KMS-11 (cell line): ENCODE data around the gene MAPT.

Experiments
- H2AFZ ChIP-seq: fragments of 200-600 bp; sonication (generic); 2 replicates; pipeline ENCODE4 v1.6.1; 2016; ENCODE audit warnings: antibody characterized with exemption, mixed run types, low read depth
- H3K27ac ChIP-seq: fragments of 200-600 bp; sonication (generic); 2 replicates; pipeline ENCODE4 v1.6.1; 2016; ENCODE audit warnings: mild to moderate bottlenecking, mixed run types
- H3K27me3 ChIP-seq: fragments of 200-600 bp; sonication (generic); 2 replicates; pipeline ENCODE4 v1.6.1; 2017; ENCODE audit warnings: mild to moderate bottlenecking, low read depth, mixed run types, moderate library complexity; ENCODE audit not compliant: insufficient read depth
- H3K36me3 ChIP-seq: fragments of 200-600 bp; sonication (generic); 2 replicates; pipeline ENCODE4 v1.6.1; 2017; ENCODE audit warnings: mild to moderate bottlenecking, mixed run types; ENCODE audit not compliant: insufficient read depth
- H3K4me1 ChIP-seq: fragments of 200-600 bp; sonication (generic); 2 replicates; pipeline ENCODE4 v1.6.1; 2016; ENCODE audit warnings: mild to moderate bottlenecking, low read depth, mixed run types; ENCODE audit not compliant: poor library complexity, severe bottlenecking
- H3K4me2 ChIP-seq: fragments of 200-600 bp; sonication (generic); 2 replicates; pipeline ENCODE4 v1.7.0; 2016; ENCODE audit warnings: mild to moderate bottlenecking, mixed run types
- H3K4me3 ChIP-seq: fragments of 200-600 bp; sonication (generic); IDR thresholded peaks from 2 replicates; pipeline ENCODE4 v1.6.1; 2017; ENCODE audit warnings: low read depth, low read length, mixed read lengths; ENCODE audit not compliant: insufficient read depth
- H3K79me2 ChIP-seq: fragments of 200-600 bp; sonication (generic); 2 replicates; pipeline ENCODE4 v1.6.1; 2016; ENCODE audit warnings: low read depth, mixed run types; ENCODE audit not compliant: insufficient read depth
- H3K9ac ChIP-seq: fragments of 200-600 bp; sonication (generic); 2 replicates; pipeline ENCODE4 v1.6.1; 2016; ENCODE audit warnings: mild to moderate bottlenecking, mixed run types
- H4K20me1 ChIP-seq: fragments of 200-600 bp; sonication (generic); 2 replicates; pipeline ENCODE4 v1.6.1; 2016; ENCODE audit warnings: mild to moderate bottlenecking, mixed run types; ENCODE audit not compliant: insufficient read depth
- TF ChIP-seq, protein P1 (sequence below): fragments of 200-600 bp; sonication (generic); conservative IDR thresholded peaks from 2 replicates; pipeline ENCODE4 v1.6.1; 2017; ENCODE audit warnings: low read depth, mild to moderate bottlenecking, antibody characterized with exemption, low read length, moderate library complexity, mixed read lengths

The MAPT gene

DNA sequence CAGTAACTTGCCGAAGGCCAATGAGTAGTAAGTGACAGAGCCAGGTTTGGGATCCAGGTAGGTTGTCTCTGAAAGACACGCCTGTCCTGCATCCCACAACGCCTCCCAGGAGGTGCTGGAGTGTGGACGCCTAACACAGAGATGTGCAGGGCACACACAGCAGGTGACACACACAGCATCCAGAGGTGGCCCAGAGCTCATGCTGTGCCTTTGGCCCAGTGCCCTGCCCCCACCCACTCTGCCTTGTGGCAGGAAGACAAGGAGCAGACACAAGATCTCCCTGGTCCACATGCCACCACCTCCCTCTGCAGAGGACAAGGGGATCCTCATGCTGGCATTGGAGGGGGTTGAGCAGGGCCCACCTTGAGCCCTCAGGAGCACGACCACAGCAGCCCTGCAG is 90.0 kb downstream of the MAPT start:
- Histone ChIP-seq H3K79me2 (no peaks in the 10 kb centered on the region), H2AFZ (no peak overlapping the region), H3K4me3 (no peak overlapping the region), H3K4me2 (no peak overlapping the region), H3K27ac (no peak overlapping the region), H3K9ac (no peak overlapping the region), H3K36me3 (no peaks in the 10 kb centered on the region), H3K27me3 (no peaks in the 10 kb centered on the region), H3K4me1 (no peaks in the 10 kb centered on the region), H4K20me1 (no peaks in the 10 kb centered on the region)
- TF ChIP-seq, protein P1, sequence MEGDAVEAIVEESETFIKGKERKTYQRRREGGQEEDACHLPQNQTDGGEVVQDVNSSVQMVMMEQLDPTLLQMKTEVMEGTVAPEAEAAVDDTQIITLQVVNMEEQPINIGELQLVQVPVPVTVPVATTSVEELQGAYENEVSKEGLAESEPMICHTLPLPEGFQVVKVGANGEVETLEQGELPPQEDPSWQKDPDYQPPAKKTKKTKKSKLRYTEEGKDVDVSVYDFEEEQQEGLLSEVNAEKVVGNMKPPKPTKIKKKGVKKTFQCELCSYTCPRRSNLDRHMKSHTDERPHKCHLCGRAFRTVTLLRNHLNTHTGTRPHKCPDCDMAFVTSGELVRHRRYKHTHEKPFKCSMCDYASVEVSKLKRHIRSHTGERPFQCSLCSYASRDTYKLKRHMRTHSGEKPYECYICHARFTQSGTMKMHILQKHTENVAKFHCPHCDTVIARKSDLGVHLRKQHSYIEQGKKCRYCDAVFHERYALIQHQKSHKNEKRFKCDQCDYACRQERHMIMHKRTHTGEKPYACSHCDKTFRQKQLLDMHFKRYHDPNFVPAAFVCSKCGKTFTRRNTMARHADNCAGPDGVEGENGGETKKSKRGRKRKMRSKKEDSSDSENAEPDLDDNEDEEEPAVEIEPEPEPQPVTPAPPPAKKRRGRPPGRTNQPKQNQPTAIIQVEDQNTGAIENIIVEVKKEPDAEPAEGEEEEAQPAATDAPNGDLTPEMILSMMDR: no peak

DNA sequence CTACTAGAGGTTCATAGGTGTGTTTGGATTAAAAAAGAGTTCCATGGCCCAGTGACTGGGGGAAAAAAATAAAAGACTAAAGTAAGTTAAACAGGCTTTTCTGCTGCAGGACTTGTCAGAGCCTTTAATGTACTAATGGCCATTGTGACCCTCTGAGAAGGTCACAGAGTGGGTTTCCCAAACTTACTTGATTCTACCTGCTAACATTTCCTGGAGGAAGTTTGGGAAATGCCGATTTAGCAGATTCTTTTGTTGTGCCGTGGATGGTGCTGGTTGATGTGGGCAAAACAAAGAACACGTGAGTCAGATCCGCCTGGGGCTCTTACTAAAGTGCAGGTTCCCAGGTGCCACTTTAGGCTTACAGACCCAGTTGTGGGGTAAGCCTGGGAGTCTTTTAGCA is 91.1 kb downstream of the MAPT start:
- H2AFZ ChIP-seq: no peak overlapping the region
- H3K27ac ChIP-seq: no peak overlapping the region
- no peaks in the 10 kb centered on the region for H3K79me2 ChIP-seq
- TF ChIP-seq, protein P1: no peak
- no peaks in the 10 kb centered on the region for H3K4me1 ChIP-seq
- H3K9ac ChIP-seq: no peak overlapping the region
- H3K4me3 ChIP-seq: no peak overlapping the region
- H3K27me3 ChIP-seq: no peaks in the 10 kb centered on the region
- H3K4me2 ChIP-seq: no peak overlapping the region
- no peaks in the 10 kb centered on the region for H4K20me1 ChIP-seq
- no peaks in the 10 kb centered on the region for H3K36me3 ChIP-seq

DNA sequence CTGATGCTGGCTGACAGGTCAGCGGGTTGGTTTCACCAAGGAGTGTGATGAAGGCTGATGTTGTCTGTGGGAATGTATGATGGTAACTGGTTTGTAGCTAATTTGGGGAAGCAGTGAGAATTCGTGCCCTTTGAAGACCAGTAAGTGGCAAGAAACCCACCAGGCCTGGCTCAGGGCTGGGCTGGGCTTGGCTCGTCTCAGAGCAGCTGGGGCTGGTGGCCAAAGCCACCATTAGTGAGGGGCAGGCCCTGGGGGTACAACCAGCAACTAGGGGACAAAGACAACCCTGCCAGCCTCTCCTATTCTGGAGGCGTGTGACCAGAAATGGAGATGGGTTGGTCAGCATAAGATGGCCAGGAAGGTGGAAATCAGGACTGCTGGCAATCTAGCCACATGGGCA is 91.7 kb downstream of the MAPT start:
- Histone ChIP-seq H3K79me2 (no peaks in the 10 kb centered on the region), H3K27me3 (no peaks in the 10 kb centered on the region), H3K36me3 (no peaks in the 10 kb centered on the region), H2AFZ (no peak overlapping the region), H3K9ac (no peak overlapping the region), H3K4me2 (no peak overlapping the region), H3K27ac (no peak overlapping the region), H3K4me3 (no peak overlapping the region), H3K4me1 (no peaks in the 10 kb centered on the region), H4K20me1 (no peaks in the 10 kb centered on the region)
- TF ChIP-seq, protein P1: no peak

DNA sequence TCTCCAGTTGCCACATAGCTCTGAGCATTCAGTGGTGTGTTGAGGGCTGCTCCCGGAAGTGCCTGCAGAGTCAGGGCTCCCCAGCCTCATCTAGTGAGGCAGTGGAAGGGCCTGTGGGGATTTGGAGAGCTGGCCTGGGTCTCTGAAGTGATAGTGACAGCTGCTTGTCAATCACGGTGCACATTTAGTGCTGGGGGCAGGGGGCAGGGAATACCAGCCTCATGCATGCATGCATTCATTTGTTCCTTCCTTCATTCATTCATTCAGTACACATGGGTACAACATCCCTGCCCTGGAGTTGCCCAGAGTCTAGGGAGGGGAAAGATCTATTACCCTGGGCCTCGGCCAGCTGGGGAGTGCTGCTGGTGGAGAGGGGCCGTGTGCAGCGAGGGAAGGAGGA is 93.4 kb downstream of the MAPT start:
- H3K4me3 ChIP-seq: no peak overlapping the region
- no peak overlapping the region for H3K4me2 ChIP-seq
- no peak overlapping the region for H3K9ac ChIP-seq
- no peak overlapping the region for H3K27ac ChIP-seq
- H2AFZ ChIP-seq: no peak overlapping the region
- TF ChIP-seq, protein P1: no peak
- no peaks in the 10 kb centered on the region for H3K4me1 ChIP-seq
- H3K27me3 ChIP-seq: no peaks in the 10 kb centered on the region
- no peaks in the 10 kb centered on the region for H3K79me2 ChIP-seq
- H4K20me1 ChIP-seq: no peaks in the 10 kb centered on the region
- no peaks in the 10 kb centered on the region for H3K36me3 ChIP-seq

DNA sequence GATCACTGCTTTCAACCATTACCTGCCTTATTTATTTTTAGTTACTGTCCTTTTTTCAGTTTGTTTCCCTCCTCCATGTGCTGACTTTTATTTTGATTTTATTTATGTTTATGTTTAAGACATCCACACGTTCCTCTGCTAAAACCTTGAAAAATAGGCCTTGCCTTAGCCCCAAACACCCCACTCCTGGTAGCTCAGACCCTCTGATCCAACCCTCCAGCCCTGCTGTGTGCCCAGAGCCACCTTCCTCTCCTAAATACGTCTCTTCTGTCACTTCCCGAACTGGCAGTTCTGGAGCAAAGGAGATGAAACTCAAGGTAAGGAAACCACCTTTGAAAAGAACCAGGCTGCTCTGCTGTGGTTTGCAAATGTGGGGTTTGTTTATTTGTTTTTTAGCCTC is 95.4 kb downstream of the MAPT start:
- TF ChIP-seq, protein P1: no peak
- Histone ChIP-seq H3K4me1 (no peaks in the 10 kb centered on the region), H3K4me3 (no peak overlapping the region), H2AFZ (no peak overlapping the region), H3K27ac (no peak overlapping the region), H3K36me3 (no peaks in the 10 kb centered on the region), H3K9ac (no peak overlapping the region), H4K20me1 (no peaks in the 10 kb centered on the region), H3K4me2 (no peak overlapping the region), H3K27me3 (no peaks in the 10 kb centered on the region), H3K79me2 (no peaks in the 10 kb centered on the region)
